Measurements from ENCODE around the gene SLC6A1.

The SLC6A1 gene

GRCh38 chr3:10950476-10951294, 41.9 kb upstream of the SLC6A1 start:
- ChIA-PET CTCF (interaction anchor here (0.5 to 0.6 kb wide), 3 partner anchors 16 to 1746 kb away, joined by 3 read pairs; no protein-coding TSS in a partner anchor), POLR2A (ENCODE audit: low non-redundant PET) (no interaction called here)
- DNase-seq (ENCODE audit: low spot score), result peak; percentile 21

GRCh38 chr3:10951295-10951926, 41.1 kb upstream of the SLC6A1 start:
- no peak for DNase-seq (ENCODE audit: low spot score)
- no peak for TF ChIP-seq CTCF (conservative IDR thresholded peaks at IDR 0.05; ENCODE audit: low read depth)
- CTCF ChIA-PET, result interaction anchor here (0.5 to 1.0 kb wide), 4 partner anchors 15 to 1745 kb away, joined by 3 to 4 read pairs (median 3); no protein-coding TSS in a partner anchor
- H3K27ac ChIP-seq, result no peak overlapping the region
- POLR2A ChIA-PET (ENCODE audit: low non-redundant PET), result no interaction called here

More at GRCh38 chr3:10950476-10951294, 41.9 kb upstream of the SLC6A1 start:
- peak; percentile 40; the same call in 1 of the 2 replicates for TF ChIP-seq CTCF (conservative IDR thresholded peaks at IDR 0.05; ENCODE audit: low read depth)
- H3K27ac ChIP-seq, result no peak overlapping the region

- H3K27ac ChIP-seq, result no peak overlapping the region
- ChIA-PET POLR2A (ENCODE audit: low non-redundant PET) (no interaction called here), CTCF (no interaction called here)
- DNase-seq (ENCODE audit: low spot score), result no peak
- no peak for TF ChIP-seq CTCF (conservative IDR thresholded peaks at IDR 0.05; ENCODE audit: low read depth)
Observed at GRCh38 chr3:10952525-10952924, 40.0 kb upstream of the SLC6A1 start.

- no peak overlapping the region for H3K27ac ChIP-seq
- POLR2A ChIA-PET (ENCODE audit: low non-redundant PET), result no interaction called here
Observed at GRCh38 chr3:10954740-10955139, 37.8 kb upstream of the SLC6A1 start.

GRCh38 chr3:10955711-10956453, 36.7 kb upstream of the SLC6A1 start:
- no peak overlapping the region for H3K27ac ChIP-seq
- no peak for DNase-seq (ENCODE audit: low spot score)
- TF ChIP-seq CTCF (conservative IDR thresholded peaks at IDR 0.05; ENCODE audit: low read depth), result no peak
- CTCF ChIA-PET, result no interaction called here
- POLR2A ChIA-PET (ENCODE audit: low non-redundant PET), result no interaction called here

More at GRCh38 chr3:10954740-10955139, 37.8 kb upstream of the SLC6A1 start:
- DNase-seq (ENCODE audit: low spot score), result no peak
- CTCF ChIA-PET, result no interaction called here
- TF ChIP-seq CTCF (conservative IDR thresholded peaks at IDR 0.05; ENCODE audit: low read depth), result no peak

- no peak for TF ChIP-seq CTCF (conservative IDR thresholded peaks at IDR 0.05; ENCODE audit: low read depth)
- ChIA-PET POLR2A (ENCODE audit: low non-redundant PET) (no interaction called here), CTCF (no interaction called here)
- no peak overlapping the region for H3K27ac ChIP-seq
- no peak for DNase-seq (ENCODE audit: low spot score)
Observed at GRCh38 chr3:10956531-10956930, 36.0 kb upstream of the SLC6A1 start.

Measured in RWPE1 (cell line).